Neuron (in vitro differentiated cells): ENCODE measurements around the gene SERTAD3.
A peak's percentile ranks its signal among the peaks of the same experiment; 100 is the strongest.
"Not testable (repeated sequence)": the region's sequence is repeated elsewhere in the genome, so short reads cannot be mapped to it uniquely, and the experiment has no call there.

ENCODE experiments used
- H2AFZ ChIP-seq: one replicate; pipeline ENCODE4 v1.6.1; 2013; ENCODE audit warnings: low read depth, mild to moderate bottlenecking, inconsistent platforms, low read length, moderate library complexity
- H3K27me3 ChIP-seq: one replicate; pipeline ENCODE4 v1.6.1; 2013; ENCODE audit warnings: low read length; ENCODE audit not compliant: insufficient read depth
- H3K36me3 ChIP-seq: one replicate; pipeline ENCODE4 v1.6.1; 2013; ENCODE audit warnings: low read length; ENCODE audit not compliant: insufficient read depth
- H3K4me1 ChIP-seq: one replicate; pipeline ENCODE4 v1.6.1; 2013; ENCODE audit warnings: low read length; ENCODE audit not compliant: insufficient read depth
- H3K4me3 ChIP-seq: 2 replicates; pipeline ENCODE4 v1.5.1; 2013; ENCODE audit warnings: mild to moderate bottlenecking, low read length, moderate library complexity
- H3K9me3 ChIP-seq: one replicate; pipeline ENCODE4 v1.6.1; 2013; ENCODE audit warnings: low read length

Gene SERTAD3

GRCh38 chr19:40444000-40444824 is at the start of gene SERTAD3:
Gene SERTAD3, minus strand, starts transcription at chr19:40444335. Its CDS starts 2,255 bp downstream, at chr19:40442080.
- Histone ChIP-seq H2AFZ (peak within 1 kb of the TSS; percentile 92), H3K9me3 (no peaks in the 10 kb centered on the region)

GRCh38 chr19:40493778-40494177 is 49.6 kb upstream of the SERTAD3 start:
- Histone ChIP-seq H3K4me3 (no peak overlapping the region), H3K9me3 (peaks cover 4% of the 10 kb centered on the region)

More at GRCh38 chr19:40444000-40444824, at the start of gene SERTAD3:
- H3K36me3 ChIP-seq = peaks cover 22% of the 10 kb centered on the region
- H3K4me1 ChIP-seq = peaks cover 31% of the 10 kb centered on the region
- peak within 1 kb of the TSS; percentile 99 for H3K4me3 ChIP-seq
- H3K27me3 ChIP-seq = no peaks in the 10 kb centered on the region

GRCh38 chr19:40492274-40492673 is 48.1 kb upstream of the SERTAD3 start:
- H2AFZ ChIP-seq = no peak overlapping the region
- no peak overlapping the region for H3K4me3 ChIP-seq
- H3K4me1 ChIP-seq = no peaks in the 10 kb centered on the region
- H3K36me3 ChIP-seq = no peaks in the 10 kb centered on the region
- H3K27me3 ChIP-seq = no peaks in the 10 kb centered on the region
- H3K9me3 ChIP-seq = peaks cover 4% of the 10 kb centered on the region

More at GRCh38 chr19:40493778-40494177, 49.6 kb upstream of the SERTAD3 start:
- Histone ChIP-seq H3K4me1 (no peaks in the 10 kb centered on the region), H3K36me3 (no peaks in the 10 kb centered on the region), H2AFZ (no peak overlapping the region), H3K27me3 (no peaks in the 10 kb centered on the region)

- H3K4me3 ChIP-seq = no peak overlapping the region
- H3K36me3 ChIP-seq = no peaks in the 10 kb centered on the region
- no peaks in the 10 kb centered on the region for H3K4me1 ChIP-seq
- no peak overlapping the region for H2AFZ ChIP-seq
- H3K27me3 ChIP-seq = no peaks in the 10 kb centered on the region
- H3K9me3 ChIP-seq = peaks cover 4% of the 10 kb centered on the region
These were observed 45.7 kb upstream of the SERTAD3 start for GRCh38 chr19:40489882-40490230.

GRCh38 chr19:40486017-40486416 is 41.9 kb upstream of the SERTAD3 start:
- no peak overlapping the region for H2AFZ ChIP-seq
- no peaks in the 10 kb centered on the region for H3K27me3 ChIP-seq
- no peaks in the 10 kb centered on the region for H3K4me1 ChIP-seq
- H3K4me3 ChIP-seq = no peak overlapping the region
- no peaks in the 10 kb centered on the region for H3K9me3 ChIP-seq
- no peaks in the 10 kb centered on the region for H3K36me3 ChIP-seq

GRCh38 chr19:40475878-40476644 is 31.9 kb upstream of the SERTAD3 start:
- not testable (repeated sequence) for H3K27me3 ChIP-seq, H3K4me1 ChIP-seq, H3K9me3 ChIP-seq, H2AFZ ChIP-seq, H3K4me3 ChIP-seq, H3K36me3 ChIP-seq

GRCh38 chr19:40474737-40475136 is 30.6 kb upstream of the SERTAD3 start:
- Histone ChIP-seq H3K4me1 (no peaks in the 10 kb centered on the region), H2AFZ (no peak overlapping the region), H3K36me3 (no peaks in the 10 kb centered on the region), H3K27me3 (no peaks in the 10 kb centered on the region), H3K4me3 (no peak overlapping the region), H3K9me3 (no peaks in the 10 kb centered on the region)

- Histone ChIP-seq H3K9me3 (no peaks in the 10 kb centered on the region), H3K4me3 (no peak overlapping the region), H3K4me1 (peaks cover 1% of the 10 kb centered on the region), H3K36me3 (no peaks in the 10 kb centered on the region), H2AFZ (no peak overlapping the region), H3K27me3 (peaks cover 13% of the 10 kb centered on the region)
These were observed 28.4 kb upstream of the SERTAD3 start for GRCh38 chr19:40472516-40472915.

- no peak overlapping the region for H3K4me3 ChIP-seq
These were observed 27.0 kb upstream of the SERTAD3 start for GRCh38 chr19:40471111-40471510.

GRCh38 chr19:40469011-40469410 is 24.9 kb upstream of the SERTAD3 start:
- Histone ChIP-seq H3K27me3 (peaks cover 22% of the 10 kb centered on the region), H3K4me3 (no peak overlapping the region), H2AFZ (no peak overlapping the region), H3K4me1 (peaks cover 15% of the 10 kb centered on the region), H3K9me3 (no peaks in the 10 kb centered on the region), H3K36me3 (no peaks in the 10 kb centered on the region)

More at GRCh38 chr19:40471111-40471510, 27.0 kb upstream of the SERTAD3 start:
- H3K4me1 ChIP-seq = peaks cover 13% of the 10 kb centered on the region
- no peaks in the 10 kb centered on the region for H3K9me3 ChIP-seq
- no peaks in the 10 kb centered on the region for H3K36me3 ChIP-seq
- no peak overlapping the region for H2AFZ ChIP-seq
- H3K27me3 ChIP-seq = peaks cover 21% of the 10 kb centered on the region

- H3K4me1 ChIP-seq = peaks cover 15% of the 10 kb centered on the region
- peak within 1 kb of the TSS; percentile 34 for H3K4me3 ChIP-seq
- no peak within 1 kb of the TSS for H2AFZ ChIP-seq
- no peaks in the 10 kb centered on the region for H3K36me3 ChIP-seq
- no peaks in the 10 kb centered on the region for H3K9me3 ChIP-seq
- peaks cover 22% of the 10 kb centered on the region for H3K27me3 ChIP-seq
These were observed 23.0 kb upstream of the SERTAD3 start, which contains the start of gene SPTBN4 for GRCh38 chr19:40466985-40467734. Gene SPTBN4, plus strand, starts transcription at chr19:40467001. Its CDS starts 5,621 bp downstream, at chr19:40472622.

- no peaks in the 10 kb centered on the region for H3K36me3 ChIP-seq
- H2AFZ ChIP-seq = no peak overlapping the region
- H3K4me1 ChIP-seq = peaks cover 15% of the 10 kb centered on the region
- H3K9me3 ChIP-seq = no peaks in the 10 kb centered on the region
- peak overlapping the region; percentile 34 for H3K4me3 ChIP-seq
- H3K27me3 ChIP-seq = peaks cover 22% of the 10 kb centered on the region
These were observed 22.3 kb upstream of the SERTAD3 start for GRCh38 chr19:40466219-40466984.
